ENCODE data around the gene IQGAP3. TPM values are rescaled to one million over a fixed set of nuclear protein-coding genes. Genes with fewer than 3 reads are reported as not detected.

The IQGAP3 gene
- polyA plus RNA-seq, 3 donors, result 14.2 to 15.5 (median 15.2) TPM

- DNase-seq (ENCODE audit: extremely low read depth in 1 of 11, low read depth in 9 of 11, low spot score in 4 of 11), result peak in 9 of 11 donors; percentile 69 to 84 (median 77)
These were observed 11.7 kb upstream of the IQGAP3 start for GRCh38 chr1:156583821-156584622.

DNA sequence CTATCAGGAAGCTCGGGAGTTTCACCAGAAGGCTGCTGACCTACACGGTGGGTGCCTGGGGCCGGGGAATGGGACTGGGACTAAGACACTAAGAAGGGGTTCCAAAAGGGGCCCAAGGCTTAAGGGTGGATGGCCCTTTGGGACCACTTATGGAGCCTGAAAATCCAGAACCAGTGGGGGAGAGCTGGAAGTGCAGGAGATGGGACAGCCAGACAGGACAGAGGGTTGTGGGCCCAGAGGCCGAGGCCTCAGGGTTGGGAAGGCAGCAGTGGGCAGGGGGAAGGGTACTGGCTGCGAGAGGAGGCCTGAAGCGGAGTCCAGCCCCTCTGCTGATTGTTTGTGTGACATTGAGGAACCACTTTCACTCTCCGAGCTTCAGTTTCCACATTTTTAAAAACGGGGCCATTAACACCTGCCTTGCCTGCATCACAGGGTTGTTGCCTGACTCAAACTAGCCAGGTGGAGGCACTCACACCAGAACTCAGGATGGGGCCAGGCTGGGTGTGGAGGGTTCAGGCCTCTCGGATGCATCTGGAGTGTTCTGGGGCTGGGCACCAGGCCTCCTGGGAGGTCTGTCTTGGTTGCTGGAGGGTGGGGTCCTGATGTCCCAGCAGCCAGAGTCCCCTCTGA, 10.1 kb upstream of the IQGAP3 start:
- DNase-seq (ENCODE audit: extremely low read depth in 1 of 11, low read depth in 9 of 11, low spot score in 4 of 11), result no peak

- no peak for DNase-seq (ENCODE audit: extremely low read depth in 1 of 11, low read depth in 9 of 11, low spot score in 4 of 11)
These were observed 9.5 kb upstream of the IQGAP3 start for GRCh38 chr1:156581661-156582387.

GRCh38 chr1:156579472-156579871, 7.1 kb upstream of the IQGAP3 start, which contains the start of gene TTC24:
Gene TTC24, plus strand, starts transcription at chr1:156579723. Its CDS starts 1,642 bp downstream, at chr1:156581365.
- no peak for DNase-seq (ENCODE audit: extremely low read depth in 1 of 11, low read depth in 9 of 11, low spot score in 4 of 11)

GRCh38 chr1:156578055-156578454, 5.7 kb upstream of the IQGAP3 start:
- peak in 2 of 11 donors; percentile 41 to 65 for DNase-seq (ENCODE audit: extremely low read depth in 1 of 11, low read depth in 9 of 11, low spot score in 4 of 11)

DNA sequence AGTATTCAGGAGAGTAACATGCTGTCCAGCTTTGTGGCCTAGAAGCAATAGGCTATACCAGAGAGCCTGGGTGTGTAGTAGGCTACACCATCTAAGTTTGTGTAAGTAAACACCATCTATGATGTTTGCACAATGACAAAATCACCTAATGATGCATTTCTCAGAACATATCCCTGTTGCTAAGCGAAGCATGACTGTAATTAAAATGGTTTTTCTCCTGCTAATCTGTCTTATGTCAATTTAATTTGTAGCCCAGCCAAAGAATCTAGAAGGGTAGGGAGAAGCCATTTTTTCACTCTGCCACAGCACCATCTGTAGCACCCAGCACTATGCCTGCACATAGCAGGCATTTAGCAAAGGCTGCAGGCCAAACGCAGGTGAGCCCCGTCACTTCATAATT, 5.2 kb upstream of the IQGAP3 start:
- DNase-seq (ENCODE audit: extremely low read depth in 1 of 11, low read depth in 9 of 11, low spot score in 4 of 11), result no peak

DNA sequence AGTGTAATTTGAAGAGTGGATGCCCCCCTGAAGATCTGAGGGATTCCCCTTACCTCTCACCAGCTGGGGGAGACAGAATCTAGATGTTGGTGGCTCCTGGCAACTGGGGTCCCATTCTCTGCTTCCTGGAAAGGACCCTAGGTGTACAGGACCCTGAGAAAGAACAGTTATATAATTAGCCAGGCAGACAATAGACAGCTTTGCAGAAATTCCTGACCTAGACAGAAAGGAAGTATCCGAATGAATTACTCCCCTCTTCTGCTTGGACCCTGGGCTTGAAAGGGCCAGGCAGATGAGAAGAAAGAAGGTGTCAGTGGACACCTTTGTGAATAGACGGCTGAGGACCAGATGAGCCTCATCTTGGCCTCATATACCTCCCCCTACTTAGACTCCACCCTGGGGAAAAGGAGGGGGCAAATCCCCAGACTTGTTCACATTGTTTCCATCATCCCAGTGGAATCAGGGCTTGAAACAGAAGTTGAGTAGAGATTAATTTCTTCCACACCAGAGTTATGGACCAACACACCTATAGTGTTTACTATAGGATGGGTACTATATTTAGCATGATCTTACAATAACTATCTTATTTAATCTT, 1.8 kb upstream of the IQGAP3 start:
- DNase-seq (ENCODE audit: extremely low read depth in 1 of 11, low read depth in 9 of 11, low spot score in 4 of 11), result no peak

DNA sequence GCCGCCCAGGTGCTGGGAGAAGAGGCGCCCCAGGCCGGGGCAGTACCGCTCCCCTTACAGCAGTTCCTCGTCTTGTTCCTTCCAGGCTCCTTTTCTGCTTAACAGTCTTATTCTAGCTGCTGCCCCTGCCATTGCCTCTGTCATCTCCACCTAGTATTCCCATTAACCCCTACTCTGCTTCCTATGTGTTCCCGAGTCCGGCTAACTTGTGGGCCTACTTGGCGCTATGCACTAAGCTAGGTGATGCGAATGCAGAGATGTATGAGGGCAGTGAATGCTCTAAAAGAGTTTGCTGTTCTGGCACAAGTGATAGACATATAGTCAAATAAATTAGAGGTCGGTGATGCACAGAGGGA, 276 bp upstream of the IQGAP3 start:
- DNase-seq (ENCODE audit: extremely low read depth in 1 of 11, low read depth in 9 of 11, low spot score in 4 of 11), result no peak

GRCh38 chr1:156571261-156571852, 1.0 kb downstream of the IQGAP3 start:
- peak in 2 of 11 donors; percentile 26 to 39 for DNase-seq (ENCODE audit: extremely low read depth in 1 of 11, low read depth in 9 of 11, low spot score in 4 of 11)

DNA sequence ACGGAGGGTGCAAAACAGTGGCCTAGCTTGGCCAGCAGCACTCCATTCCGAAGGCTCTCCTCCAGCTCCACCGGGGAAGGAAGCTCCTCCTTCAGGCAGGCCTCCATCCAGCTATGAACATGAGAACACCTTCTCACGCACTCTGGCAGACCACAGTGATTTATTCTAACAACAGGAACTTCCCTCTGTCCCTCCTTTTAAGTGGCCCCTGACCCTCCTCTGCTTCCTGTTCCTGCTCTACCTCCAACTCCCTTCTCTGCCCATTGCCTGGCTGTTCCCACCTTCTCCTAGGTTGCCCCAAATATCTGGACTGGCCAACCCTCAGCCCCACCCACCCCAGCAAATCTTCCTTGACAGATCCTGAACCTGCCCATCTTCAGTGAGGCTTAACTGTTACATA, 5.9 kb downstream of the IQGAP3 start:
- DNase-seq (ENCODE audit: extremely low read depth in 1 of 11, low read depth in 9 of 11, low spot score in 4 of 11), result no peak

GRCh38 chr1:156565519-156565918, 6.8 kb downstream of the IQGAP3 start:
- DNase-seq (ENCODE audit: extremely low read depth in 1 of 11, low read depth in 9 of 11, low spot score in 4 of 11), result no peak

DNA sequence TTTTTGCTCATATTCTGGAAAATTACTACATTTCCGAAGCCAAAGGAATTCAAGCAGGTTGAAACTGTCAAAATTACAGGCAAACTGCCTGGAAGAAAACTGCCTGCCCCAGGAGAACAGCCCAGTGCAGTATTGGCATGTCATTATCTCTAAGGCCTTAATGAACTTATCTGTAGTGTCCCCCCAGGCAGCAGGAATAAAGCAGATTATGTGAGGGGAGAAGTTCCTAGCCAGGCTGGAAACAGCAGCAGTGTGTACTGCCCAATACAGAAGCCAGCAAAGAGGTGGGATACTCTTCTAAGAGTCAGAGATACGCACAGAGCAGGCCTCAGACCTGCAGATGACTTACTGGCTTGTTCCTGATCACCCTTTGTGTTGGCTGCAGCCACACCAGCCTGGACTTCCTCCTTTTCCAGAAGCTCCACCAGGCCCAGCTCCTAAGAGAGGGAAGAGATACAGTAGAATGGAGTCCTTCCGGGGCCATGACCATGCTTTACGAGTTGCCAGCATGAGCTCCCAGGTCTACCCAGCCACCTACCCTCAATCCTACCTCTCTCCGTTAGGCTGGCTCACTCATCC, 11.7 kb downstream of the IQGAP3 start:
- DNase-seq (ENCODE audit: extremely low read depth in 1 of 11, low read depth in 9 of 11, low spot score in 4 of 11), result no peak

GRCh38 chr1:156559797-156560385, 12.5 kb downstream of the IQGAP3 start:
- no peak for DNase-seq (ENCODE audit: extremely low read depth in 1 of 11, low read depth in 9 of 11, low spot score in 4 of 11)

- DNase-seq (ENCODE audit: extremely low read depth in 1 of 11, low read depth in 9 of 11, low spot score in 4 of 11), result no peak
These were observed 13.1 kb downstream of the IQGAP3 start for GRCh38 chr1:156559086-156559796.

DNA sequence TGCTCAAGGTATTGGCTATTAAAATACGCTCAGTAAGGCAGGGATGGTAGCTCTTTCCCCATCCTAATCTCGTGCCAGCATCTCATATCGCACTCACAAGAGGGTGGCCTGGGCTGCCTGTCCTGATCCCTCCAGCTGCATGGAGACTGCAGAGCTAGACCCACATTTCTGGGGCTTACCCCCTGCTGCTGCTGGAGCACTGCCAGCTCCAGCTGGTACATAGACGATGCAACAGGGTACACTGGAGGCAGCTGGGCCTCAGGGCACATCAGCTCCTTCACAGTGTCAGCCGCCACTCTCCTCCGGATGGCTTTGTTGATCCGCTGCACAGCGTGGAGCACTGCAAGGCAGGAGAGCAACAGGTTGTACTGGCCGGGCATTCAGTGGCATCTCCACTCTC, 16.0 kb downstream of the IQGAP3 start:
- no peak for DNase-seq (ENCODE audit: extremely low read depth in 1 of 11, low read depth in 9 of 11, low spot score in 4 of 11)

- DNase-seq (ENCODE audit: extremely low read depth in 1 of 11, low read depth in 9 of 11, low spot score in 4 of 11), result no peak
These were observed 16.6 kb downstream of the IQGAP3 start for GRCh38 chr1:156555715-156556114.

- no peak for DNase-seq (ENCODE audit: extremely low read depth in 1 of 11, low read depth in 9 of 11, low spot score in 4 of 11)
These were observed 17.4 kb downstream of the IQGAP3 start for GRCh38 chr1:156554971-156555370.
